MV-4-11 (cell line): Measurements from ENCODE around the gene ZBTB7A.
A peak's percentile ranks its signal among the peaks of the same experiment; 100 is the strongest.

Source experiments
- DNase-seq: peaks from one replicate; lab custom pipeline; 2025; lab: John Stamatoyannopoulos, UW

Gene ZBTB7A

DNA sequence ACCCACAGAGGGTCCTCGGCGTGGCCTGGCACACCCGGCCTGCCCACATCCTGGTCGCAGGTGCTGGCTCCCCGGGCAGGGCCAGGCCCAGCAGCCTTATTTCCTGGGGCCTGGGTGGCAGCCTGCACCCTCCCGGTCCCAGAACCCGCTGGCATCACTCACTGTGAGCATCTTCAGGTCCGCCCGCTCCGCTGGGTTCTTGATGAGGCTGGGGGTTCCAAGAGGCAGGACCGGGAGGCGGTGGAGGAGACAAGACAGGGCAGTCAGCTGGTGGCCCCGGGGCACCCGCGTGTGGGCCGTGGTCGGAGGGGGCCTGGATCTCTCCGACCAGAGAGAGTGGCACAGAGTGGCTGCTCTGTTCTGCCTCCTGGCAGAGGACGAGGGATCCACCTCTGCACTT is 27.6 kb upstream of the ZBTB7A start:
- DNase-seq: no peak

DNA sequence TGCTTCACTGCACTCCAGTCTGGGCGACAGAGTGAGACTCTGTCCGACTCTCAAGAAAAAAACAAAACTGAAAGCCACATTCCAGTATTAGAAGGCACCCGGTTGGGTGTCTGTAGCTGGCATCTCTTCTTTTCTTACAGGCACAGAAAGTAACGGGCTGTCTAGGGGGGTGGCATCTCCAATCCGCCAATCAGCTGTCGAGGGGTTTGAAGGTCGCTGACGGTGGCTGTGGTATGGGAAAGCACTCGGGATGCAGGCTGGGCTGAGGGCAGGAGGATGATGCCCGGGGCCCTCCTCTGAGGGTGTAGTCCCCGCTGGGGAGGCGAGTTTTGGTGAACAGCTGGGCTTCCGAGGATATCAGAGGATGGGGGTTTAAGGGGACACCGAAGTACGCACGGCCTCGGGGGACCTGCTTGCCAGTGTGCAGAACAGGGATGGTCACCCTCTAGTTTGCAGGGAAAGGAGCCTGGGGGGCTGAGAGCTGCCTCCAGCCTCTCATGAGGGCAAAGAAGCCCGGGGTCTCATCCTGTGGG is 27.0 kb upstream of the ZBTB7A start:
- no peak for DNase-seq

- peak; percentile 53 for DNase-seq
These were observed 23.9 kb upstream of the ZBTB7A start for GRCh38 chr19:4090356-4091220.

DNA sequence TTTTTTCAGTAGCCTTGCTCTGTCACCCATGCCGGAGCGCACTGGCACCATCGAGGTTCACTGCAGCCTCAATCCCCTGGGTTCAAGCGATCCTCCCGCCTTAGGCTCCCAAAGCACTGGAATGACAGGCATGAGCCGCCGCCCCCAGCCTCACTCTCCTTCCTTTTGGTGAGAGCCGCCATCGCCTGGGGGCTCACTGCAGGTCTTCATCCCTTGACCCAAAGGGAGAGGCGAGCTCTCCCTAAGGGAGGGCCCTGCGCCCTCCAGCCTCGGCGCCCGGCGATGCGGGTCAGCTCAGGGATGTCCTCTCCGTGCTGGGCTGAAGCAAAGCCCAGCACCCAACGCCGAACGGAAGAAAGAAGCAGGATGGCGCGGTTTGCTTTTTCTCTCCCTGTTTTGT is 23.2 kb upstream of the ZBTB7A start:
- no peak for DNase-seq

- DNase-seq: peak; percentile 91
These were observed 22.8 kb upstream of the ZBTB7A start for GRCh38 chr19:4089400-4089908.

DNA sequence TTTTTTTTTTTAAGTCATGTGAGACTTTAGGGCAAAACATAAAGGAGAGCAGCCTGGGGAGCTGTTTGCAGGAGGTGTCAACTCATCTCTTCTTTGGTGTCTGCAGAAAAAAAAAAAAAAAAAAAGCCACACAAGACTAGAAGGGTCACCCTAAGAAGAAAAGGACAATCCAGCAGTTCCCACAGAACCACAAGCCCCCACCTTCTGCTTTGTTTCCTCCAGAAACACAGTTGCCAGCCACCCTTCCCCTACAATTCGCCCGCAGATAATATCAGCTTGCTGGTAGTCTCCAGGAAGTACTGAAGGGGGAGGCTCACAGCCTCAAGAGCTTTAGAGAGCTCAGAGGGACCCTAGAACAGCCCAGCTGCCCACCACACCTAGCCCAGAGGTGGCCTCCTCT is 22.3 kb upstream of the ZBTB7A start:
- peak; percentile 87 for DNase-seq

DNA sequence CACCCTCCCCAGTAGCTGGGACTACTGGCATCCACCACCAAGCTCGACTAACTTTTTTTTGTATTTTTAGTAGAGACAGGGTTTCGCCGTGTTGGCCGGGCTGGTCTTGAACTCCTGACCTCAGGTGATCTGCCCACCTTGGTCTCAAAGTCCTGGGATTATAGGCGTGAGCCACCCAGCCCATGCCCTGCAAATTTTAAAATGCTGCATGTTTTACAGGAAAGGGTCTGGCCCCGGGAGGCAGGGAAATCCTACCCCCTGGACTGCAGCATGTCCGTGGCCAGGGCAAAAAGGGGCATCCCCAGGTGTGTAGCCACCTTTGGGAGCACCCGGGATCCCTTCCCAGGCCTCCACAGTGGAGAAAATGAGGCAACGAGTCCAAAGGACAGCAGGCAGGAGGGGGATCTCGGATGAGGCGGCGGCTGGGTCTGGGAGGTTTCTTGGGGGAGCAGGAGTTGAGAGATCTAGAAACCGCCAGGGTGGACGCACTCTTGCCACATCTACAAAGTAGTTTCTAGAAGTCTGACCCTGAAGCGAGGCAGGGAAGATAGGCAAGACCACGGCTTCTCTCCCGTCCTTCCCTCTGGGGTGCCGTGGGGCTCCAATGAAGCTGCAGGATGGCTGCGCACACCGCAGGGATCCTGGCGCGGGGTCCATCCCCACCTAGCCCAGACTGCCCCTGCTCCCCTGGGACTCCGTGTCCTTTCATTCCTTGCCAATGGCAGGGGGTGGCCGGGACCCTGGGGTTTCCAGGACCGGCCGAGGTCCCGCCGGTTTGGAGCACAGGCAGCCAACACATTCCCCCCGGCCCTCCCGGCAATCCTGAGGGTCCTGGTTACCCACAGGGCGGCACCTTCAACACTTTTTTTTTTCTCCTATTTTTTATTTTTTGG is 21.3 kb upstream of the ZBTB7A start:
- peak; percentile 48 for DNase-seq

- DNase-seq: no peak
These were observed 19.7 kb upstream of the ZBTB7A start for GRCh38 chr19:4086411-4086867.

GRCh38 chr19:4084547-4084877 is 17.8 kb upstream of the ZBTB7A start:
- no peak for DNase-seq

- peak; percentile 33 for DNase-seq
These were observed 17.2 kb upstream of the ZBTB7A start for GRCh38 chr19:4083677-4084546.

DNA sequence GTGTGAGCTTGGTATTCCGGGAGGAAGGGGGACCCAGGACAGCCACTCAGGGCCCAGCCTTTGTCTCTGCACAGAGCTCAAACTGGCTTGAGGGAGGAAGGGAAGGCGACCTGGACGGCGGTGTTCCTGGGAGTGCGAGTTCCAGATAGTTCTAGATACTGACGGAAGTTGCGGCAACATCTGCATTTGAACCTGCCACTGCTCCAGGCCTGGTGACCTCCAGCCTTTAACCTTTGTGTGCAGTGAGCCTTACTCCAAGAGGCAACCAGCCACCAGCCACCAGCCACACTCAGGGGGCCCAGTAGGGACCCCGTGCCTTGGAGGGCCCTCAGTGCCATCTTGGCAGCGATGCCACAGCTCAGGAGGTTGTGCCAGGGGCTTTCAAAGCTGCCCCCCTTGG is 15.5 kb upstream of the ZBTB7A start:
- no peak for DNase-seq

GRCh38 chr19:4081441-4082129 is 14.9 kb upstream of the ZBTB7A start:
- no peak for DNase-seq

- DNase-seq: no peak
These were observed 13.8 kb upstream of the ZBTB7A start for GRCh38 chr19:4080473-4080872.

GRCh38 chr19:4077800-4078684 is 11.3 kb upstream of the ZBTB7A start:
- peak; percentile 76 for DNase-seq

- no peak for DNase-seq
These were observed 10.3 kb upstream of the ZBTB7A start for GRCh38 chr19:4077007-4077374.

DNA sequence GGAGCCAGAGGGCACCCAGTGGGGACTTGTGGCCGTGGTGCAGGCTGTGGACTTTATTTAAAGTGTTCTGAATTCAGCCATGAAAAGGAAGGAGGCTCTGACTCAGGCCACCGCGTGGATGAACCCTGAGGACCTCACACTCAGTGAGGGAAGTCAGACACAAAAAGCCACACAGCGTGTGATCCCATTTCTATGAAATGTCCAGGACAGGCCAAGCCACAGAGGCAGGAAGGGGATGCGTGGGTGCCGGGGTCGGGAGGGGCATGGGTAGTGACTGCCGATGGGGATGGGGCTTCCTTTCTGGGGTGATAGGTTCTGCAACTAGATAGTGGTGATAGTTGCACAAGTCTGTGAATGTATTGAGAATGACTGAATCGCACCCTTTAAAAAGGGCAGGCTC is 8.7 kb upstream of the ZBTB7A start:
- peak; percentile 96 for DNase-seq

GRCh38 chr19:4071610-4072009 is 4.9 kb upstream of the ZBTB7A start:
- DNase-seq: no peak

- DNase-seq: peak; percentile 74
These were observed 2.7 kb upstream of the ZBTB7A start for GRCh38 chr19:4069331-4069959.
